DOHH2 (cell line): Measurements from ENCODE around the gene NCBP3.
A peak's percentile ranks its signal among the peaks of the same experiment; 100 is the strongest.

ENCODE experiments used
- H3F3A ChIP-seq: fragments of 200-600 bp; sonication (generic), shearing (Covaris generic); 2 replicates; pipeline ENCODE4 v1.6.0; 2016; ENCODE audit warnings: antibody characterized with exemption, mild to moderate bottlenecking; ENCODE audit not compliant: control insufficient read depth, insufficient read depth
- H3K27ac ChIP-seq: fragments of 200-600 bp; sonication (generic); 2 replicates; pipeline ENCODE4 v1.5.1; 2014; ENCODE audit warnings: low read depth, mild to moderate bottlenecking, low read length, moderate library complexity
- H3K27me3 ChIP-seq: fragments of 200-600 bp; sonication (generic); 2 replicates; pipeline ENCODE4 v1.6.1; 2014; ENCODE audit warnings: mild to moderate bottlenecking, low read length, mixed read lengths; ENCODE audit not compliant: control insufficient read depth
- H3K36me3 ChIP-seq: fragments of 200-600 bp; sonication (generic); 2 replicates; pipeline ENCODE4 v1.6.1; 2014; ENCODE audit warnings: mild to moderate bottlenecking, low read length, moderate library complexity, mixed read lengths; ENCODE audit not compliant: control insufficient read depth
- H3K4me1 ChIP-seq: fragments of 200-600 bp; sonication (generic); 2 replicates; pipeline ENCODE4 v1.6.1; 2014; ENCODE audit warnings: mild to moderate bottlenecking, low read length, mixed read lengths; ENCODE audit not compliant: control insufficient read depth
- H3K4me2 ChIP-seq: fragments of 200-600 bp; sonication (generic); 2 replicates; pipeline ENCODE4 v1.6.0; 2014; ENCODE audit warnings: mild to moderate bottlenecking, low read length, moderate library complexity
- H3K4me3 ChIP-seq: fragments of 200-600 bp; sonication (generic); 2 replicates; pipeline ENCODE4 v1.5.1; 2014; ENCODE audit warnings: mild to moderate bottlenecking, low read length, mixed read lengths
- H3K79me2 ChIP-seq: fragments of 200-600 bp; sonication (generic); 2 replicates; pipeline ENCODE4 v1.6.1; 2014; ENCODE audit warnings: mild to moderate bottlenecking, low read length, mixed read lengths; ENCODE audit not compliant: control insufficient read depth
- H3K9me2 ChIP-seq: fragments of 200-600 bp; sonication (generic); replicated peaks from 2 replicates; pipeline ENCODE4 v1.6.1; 2014; ENCODE audit warnings: mild to moderate bottlenecking, low read length, mixed read lengths; ENCODE audit not compliant: control insufficient read depth
- H3K9me3 ChIP-seq: fragments of 200-600 bp; sonication (generic); 2 replicates; pipeline ENCODE4 v1.6.1; 2014; ENCODE audit warnings: antibody characterized with exemption, low read length, mixed read lengths; ENCODE audit not compliant: control insufficient read depth, insufficient read depth
- H4K20me1 ChIP-seq: fragments of 200-600 bp; sonication (generic); 2 replicates; pipeline ENCODE4 v1.6.0; 2014; ENCODE audit warnings: low read depth, mild to moderate bottlenecking, antibody characterized with exemption, low read length, moderate library complexity; ENCODE audit not compliant: control insufficient read depth, insufficient read depth
- CTCF ChIP-seq: fragments of 200-600 bp; sonication (generic); IDR thresholded peaks from one replicate; pipeline ENCODE4 v1.5.1; 2014; ENCODE audit warnings: antibody characterized with exemption, mild to moderate bottlenecking, low read depth, low read length; ENCODE audit not compliant: poor library complexity, severe bottlenecking
- EZH2phosphoT487 ChIP-seq: fragments of 200-600 bp; sonication (generic); IDR thresholded peaks from 2 replicates; pipeline ENCODE4 v1.6.1; 2017; ENCODE audit warnings: borderline replicate concordance, mild to moderate bottlenecking, antibody characterized with exemption, low read length, moderate library complexity, mixed read lengths

NCBP3 gene

GRCh38 chr17:3808701-3809100 is 37.3 kb downstream of the NCBP3 start:
- TF ChIP-seq CTCF (no peak), EZH2phosphoT487 (no peak)
- peak overlapping the region; percentile 84 for H3K4me2 ChIP-seq
- no peaks in the 10 kb centered on the region for H4K20me1 ChIP-seq
- peaks cover 27% of the 10 kb centered on the region for H3F3A ChIP-seq
- H3K4me3 ChIP-seq: peak overlapping the region; percentile 12; the same call in 1 of the 2 replicates
- H3K36me3 ChIP-seq: peaks cover 49% of the 10 kb centered on the region
- peaks cover 70% of the 10 kb centered on the region for H3K4me1 ChIP-seq
- H3K27ac ChIP-seq: peak overlapping the region; percentile 85
- H3K9me3 ChIP-seq: no peaks in the 10 kb centered on the region
- H3K27me3 ChIP-seq: no peaks in the 10 kb centered on the region
- no peaks in the 10 kb centered on the region for H3K9me2 ChIP-seq
- H3K79me2 ChIP-seq: peaks cover 22% of the 10 kb centered on the region

GRCh38 chr17:3805581-3805980 is 40.5 kb downstream of the NCBP3 start:
- Histone ChIP-seq H3K9me3 (no peaks in the 10 kb centered on the region), H3F3A (peaks cover 33% of the 10 kb centered on the region), H3K4me3 (no peak overlapping the region), H3K36me3 (peaks cover 29% of the 10 kb centered on the region), H3K4me1 (peaks cover 70% of the 10 kb centered on the region), H3K4me2 (peak overlapping the region; percentile 68; the same call in 1 of the 2 replicates), H3K9me2 (no peaks in the 10 kb centered on the region), H3K27ac (peak overlapping the region; percentile 88), H3K27me3 (no peaks in the 10 kb centered on the region), H4K20me1 (no peaks in the 10 kb centered on the region), H3K79me2 (peaks cover 12% of the 10 kb centered on the region)
- TF ChIP-seq EZH2phosphoT487 (no peak), CTCF (no peak)

GRCh38 chr17:3804503-3804931 is 41.5 kb downstream of the NCBP3 start:
- Histone ChIP-seq H3F3A (peaks cover 33% of the 10 kb centered on the region), H3K27me3 (no peaks in the 10 kb centered on the region), H3K79me2 (peaks cover 3% of the 10 kb centered on the region; the same call in 1 of the 2 replicates), H3K36me3 (peaks cover 20% of the 10 kb centered on the region), H3K4me1 (peaks cover 69% of the 10 kb centered on the region), H3K4me2 (peak overlapping the region; percentile 68), H3K9me3 (no peaks in the 10 kb centered on the region), H3K9me2 (no peaks in the 10 kb centered on the region), H3K27ac (peak overlapping the region; percentile 88), H3K4me3 (peak overlapping the region; percentile 60), H4K20me1 (no peaks in the 10 kb centered on the region)
- TF ChIP-seq EZH2phosphoT487 (no peak), CTCF (no peak)
